Stimulated activated CD4-positive, alpha-beta T cell treated with anti-CD3 and anti-CD28 coated beads, Interleukin-4, amount 100 ng/mL, for 24 hours (primary cell): ENCODE measurements around the gene LOXL1.

Experiments
- DNase-seq: peaks from one replicate; pipeline ENCODE4 v3.0.0-alpha.2; 2020

LOXL1 gene

GRCh38 chr15:73940061-73940981, 14.1 kb downstream of the LOXL1 start:
- DNase-seq, result no peak

- DNase-seq, result no peak
These were observed 14.8 kb downstream of the LOXL1 start for GRCh38 chr15:73941044-73941443.

GRCh38 chr15:73941449-73941848, 15.2 kb downstream of the LOXL1 start:
- DNase-seq, result no peak

- DNase-seq, result no peak
These were observed 15.8 kb downstream of the LOXL1 start for GRCh38 chr15:73941871-73942635.

- no peak for DNase-seq
These were observed 16.5 kb downstream of the LOXL1 start for GRCh38 chr15:73942751-73943270.

GRCh38 chr15:73944161-73945129, 18.2 kb downstream of the LOXL1 start:
- no peak for DNase-seq

GRCh38 chr15:73945130-73945508, 18.9 kb downstream of the LOXL1 start:
- no peak for DNase-seq

GRCh38 chr15:73946046-73946721, 19.9 kb downstream of the LOXL1 start:
- DNase-seq, result no peak

GRCh38 chr15:73946795-73947370, 20.6 kb downstream of the LOXL1 start:
- no peak for DNase-seq

- DNase-seq, result no peak
These were observed 21.4 kb downstream of the LOXL1 start for GRCh38 chr15:73947651-73948050.

- DNase-seq, result no peak
These were observed 22.1 kb downstream of the LOXL1 start for GRCh38 chr15:73948396-73948795.

- no peak for DNase-seq
These were observed 22.7 kb downstream of the LOXL1 start for GRCh38 chr15:73948982-73949381.

- DNase-seq, result no peak
These were observed 23.2 kb downstream of the LOXL1 start for GRCh38 chr15:73949496-73949895.

- no peak for DNase-seq
These were observed 24.2 kb downstream of the LOXL1 start for GRCh38 chr15:73950479-73950830.

GRCh38 chr15:73950831-73951561, 24.7 kb downstream of the LOXL1 start:
- peak; percentile 70 for DNase-seq

- DNase-seq, result no peak
These were observed 25.3 kb downstream of the LOXL1 start for GRCh38 chr15:73951601-73952000.

GRCh38 chr15:73952171-73952912, 26.1 kb downstream of the LOXL1 start:
- DNase-seq, result no peak

GRCh38 chr15:73952913-73953750, 26.9 kb downstream of the LOXL1 start:
- DNase-seq, result no peak
